ENCODE data around the gene POLE2.
"Not testable (repeated sequence)": the region's sequence is repeated elsewhere in the genome, so short reads cannot be mapped to it uniquely, and the experiment has no call there.

POLE2 gene

DNA sequence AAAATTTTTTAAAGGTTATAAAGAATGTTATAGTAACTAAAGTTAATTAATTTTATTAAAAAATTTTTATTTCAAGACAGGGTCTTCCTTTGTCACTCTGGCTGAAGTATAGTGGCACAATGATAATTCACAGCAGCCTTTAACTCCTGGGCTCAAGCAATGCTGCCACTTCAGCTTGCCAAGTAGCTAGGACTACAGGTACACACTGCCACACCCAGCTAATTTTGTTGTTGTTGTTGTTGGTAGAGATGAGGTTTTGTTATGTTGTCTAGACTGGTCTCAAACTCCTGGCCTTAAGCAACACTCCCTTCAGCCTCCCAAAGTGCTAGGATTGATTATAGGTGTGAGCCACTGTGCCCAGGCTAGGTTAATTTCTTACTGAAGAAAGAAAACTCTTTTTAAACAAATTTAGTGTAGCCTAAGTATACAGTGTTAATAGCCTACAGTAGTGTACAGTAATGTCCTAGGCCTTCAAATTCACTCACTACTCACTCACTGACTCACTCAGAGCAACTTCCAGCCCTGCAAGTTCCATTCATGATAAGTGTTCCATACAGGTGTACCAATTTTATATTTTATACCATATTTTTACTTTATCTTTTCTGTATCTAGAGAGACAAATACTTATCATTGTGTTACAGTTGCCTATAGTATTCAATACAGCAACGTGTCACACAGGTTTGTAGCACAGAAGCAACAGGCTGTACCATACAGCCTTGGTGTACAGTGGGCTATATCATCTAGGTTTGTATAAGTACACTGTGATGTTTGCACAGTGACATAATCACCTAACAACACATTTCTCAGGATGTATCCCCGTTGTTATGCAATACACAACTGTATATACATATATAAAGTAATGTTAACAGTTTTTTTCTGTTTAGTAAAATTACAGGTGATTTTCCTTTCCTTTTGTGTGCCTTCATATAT, 28.2 kb downstream of the POLE2 start:
- Histone ChIP-seq H3K9me3 (ENCODE audit: control insufficient read depth, low read length) (no peaks in the 10 kb centered on the region), H3K4me1 (ENCODE audit: control insufficient read depth, insufficient read depth, low read length, poor library complexity, severe bottlenecking) (no peaks in the 10 kb centered on the region), H3K27ac (ENCODE audit: low read depth, low read length, severe bottlenecking) (no peak overlapping the region), H3K36me3 (ENCODE audit: control insufficient read depth, insufficient read depth, low read length) (peaks cover 15% of the 10 kb centered on the region), H3K4me3 (ENCODE audit: extremely low read depth, insufficient read depth, low read length, poor library complexity, severe bottlenecking) (no peak overlapping the region)
- 80% methylated on average over 1 of the region's 2 CpGs; no CpG with 5 or more reads in 1 of the 2 experiments for WGBS, 2 experiments (ENCODE audit: insufficient coverage in 2 of 2)

DNA sequence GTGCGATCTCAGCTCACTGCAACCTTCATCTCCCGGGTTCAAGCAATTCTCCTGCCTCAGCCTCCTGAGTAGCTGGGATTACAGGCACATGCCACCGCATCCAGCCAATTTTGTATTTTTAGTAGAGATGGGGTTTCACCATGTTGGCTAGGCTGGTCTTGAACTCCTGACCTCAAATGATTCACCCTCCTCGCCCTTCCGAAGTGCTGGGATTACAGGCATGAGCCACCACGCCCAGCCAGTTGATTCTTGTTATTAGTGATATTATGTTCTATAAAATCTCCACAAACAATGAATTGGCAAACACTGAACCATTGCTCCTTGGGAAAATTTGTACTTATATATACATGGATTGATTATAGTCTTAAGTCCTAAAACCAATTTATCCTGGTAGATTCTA, 30.5 kb downstream of the POLE2 start:
- H3K4me3 ChIP-seq (ENCODE audit: extremely low read depth, insufficient read depth, low read length, poor library complexity, severe bottlenecking); H3K4me1 ChIP-seq (ENCODE audit: control insufficient read depth, insufficient read depth, low read length, poor library complexity, severe bottlenecking); H3K27ac ChIP-seq (ENCODE audit: low read depth, low read length, severe bottlenecking); H3K9me3 ChIP-seq (ENCODE audit: control insufficient read depth, low read length): not testable (repeated sequence)
- peaks cover 19% of the 10 kb centered on the region for H3K36me3 ChIP-seq (ENCODE audit: control insufficient read depth, insufficient read depth, low read length)
- 87 to 94% methylated on average over 2 to 3 of the region's 6 CpGs for WGBS, 2 experiments (ENCODE audit: insufficient coverage in 2 of 2)

DNA sequence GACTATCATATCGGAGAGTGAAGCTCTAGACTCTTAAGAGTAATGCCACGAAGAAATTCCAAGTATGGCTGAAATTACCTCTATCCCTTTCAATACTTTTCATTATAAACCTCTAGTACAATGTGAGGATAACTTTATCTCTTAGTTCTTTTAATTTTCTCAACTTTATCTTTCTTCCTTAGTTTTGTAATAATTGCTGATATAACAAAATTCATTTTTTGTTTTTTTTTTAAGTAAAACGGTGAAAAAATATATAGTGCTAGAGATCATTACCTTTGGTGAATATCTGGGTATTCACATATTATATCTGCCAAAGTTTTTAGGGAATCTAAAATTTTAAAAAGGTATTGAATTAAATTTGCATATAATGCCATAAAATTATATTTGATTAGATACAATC, 33.5 kb downstream of the POLE2 start:
- H3K4me1 ChIP-seq (ENCODE audit: control insufficient read depth, insufficient read depth, low read length, poor library complexity, severe bottlenecking) = no peaks in the 10 kb centered on the region
- WGBS, 2 experiments (ENCODE audit: insufficient coverage in 2 of 2) = no CpG with 5 or more reads among the region's 3 CpGs

DNA sequence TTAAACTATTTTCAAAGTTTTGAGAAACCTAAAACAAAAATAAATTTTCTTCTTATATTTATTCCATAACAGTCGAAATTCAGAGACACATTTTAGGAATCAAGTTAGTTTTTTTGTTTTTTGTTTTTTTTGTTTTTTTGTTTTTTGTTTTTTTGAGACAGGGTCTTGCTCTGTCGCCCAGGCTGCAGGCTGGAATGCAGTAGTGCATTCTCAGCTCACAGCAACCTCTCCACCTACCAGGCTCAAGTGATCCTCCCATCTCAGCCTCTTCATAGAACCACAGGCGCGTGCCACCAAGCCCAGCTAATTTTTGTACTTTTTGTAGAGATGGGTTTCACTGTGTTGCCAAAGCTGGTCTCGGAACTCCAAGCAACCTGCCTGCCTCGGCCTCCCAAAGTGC, 34.5 kb downstream of the POLE2 start:
- no CpG with 5 or more reads among the region's 6 CpGs for WGBS, 2 experiments (ENCODE audit: insufficient coverage in 2 of 2)
- Histone ChIP-seq H3K9me3 (ENCODE audit: control insufficient read depth, low read length) (no peaks in the 10 kb centered on the region), H3K27ac (ENCODE audit: low read depth, low read length, severe bottlenecking) (no peak overlapping the region)

More for the DNA sequence above, 33.5 kb downstream of the POLE2 start:
- Histone ChIP-seq H3K9me3 (ENCODE audit: control insufficient read depth, low read length) (no peaks in the 10 kb centered on the region), H3K4me3 (ENCODE audit: extremely low read depth, insufficient read depth, low read length, poor library complexity, severe bottlenecking) (no peak overlapping the region), H3K27ac (ENCODE audit: low read depth, low read length, severe bottlenecking) (no peak overlapping the region), H3K36me3 (ENCODE audit: control insufficient read depth, insufficient read depth, low read length) (peaks cover 23% of the 10 kb centered on the region)

DNA sequence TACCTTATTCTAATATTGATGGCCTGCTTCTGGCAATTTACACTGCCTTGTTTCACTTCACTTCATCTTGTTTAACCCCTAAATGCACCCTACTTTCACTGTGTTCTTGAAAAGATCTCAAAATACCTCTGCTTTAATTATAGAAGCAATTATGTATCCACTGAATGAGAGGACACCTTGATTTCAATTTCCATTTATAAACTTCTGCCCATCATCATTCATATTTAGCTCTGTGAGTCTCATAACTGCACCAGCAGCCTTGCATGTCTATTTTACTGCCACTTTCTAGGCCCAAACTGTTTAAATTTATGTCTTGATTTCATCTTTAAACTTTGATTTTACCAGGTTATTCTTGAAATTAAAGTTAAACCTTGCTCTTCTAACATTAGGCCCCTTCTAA, 45.9 kb downstream of the POLE2 start:
- Histone ChIP-seq H3K27ac (ENCODE audit: low read depth, low read length, severe bottlenecking) (no peak overlapping the region), H3K36me3 (ENCODE audit: control insufficient read depth, insufficient read depth, low read length) (peaks cover 57% of the 10 kb centered on the region), H3K4me3 (ENCODE audit: extremely low read depth, insufficient read depth, low read length, poor library complexity, severe bottlenecking) (no peak overlapping the region), H3K9me3 (ENCODE audit: control insufficient read depth, low read length) (no peaks in the 10 kb centered on the region), H3K4me1 (ENCODE audit: control insufficient read depth, insufficient read depth, low read length, poor library complexity, severe bottlenecking) (no peaks in the 10 kb centered on the region)

More for the DNA sequence above, 34.5 kb downstream of the POLE2 start:
- no peak overlapping the region for H3K4me3 ChIP-seq (ENCODE audit: extremely low read depth, insufficient read depth, low read length, poor library complexity, severe bottlenecking)
- H3K4me1 ChIP-seq (ENCODE audit: control insufficient read depth, insufficient read depth, low read length, poor library complexity, severe bottlenecking) = no peaks in the 10 kb centered on the region
- peaks cover 23% of the 10 kb centered on the region for H3K36me3 ChIP-seq (ENCODE audit: control insufficient read depth, insufficient read depth, low read length)

DNA sequence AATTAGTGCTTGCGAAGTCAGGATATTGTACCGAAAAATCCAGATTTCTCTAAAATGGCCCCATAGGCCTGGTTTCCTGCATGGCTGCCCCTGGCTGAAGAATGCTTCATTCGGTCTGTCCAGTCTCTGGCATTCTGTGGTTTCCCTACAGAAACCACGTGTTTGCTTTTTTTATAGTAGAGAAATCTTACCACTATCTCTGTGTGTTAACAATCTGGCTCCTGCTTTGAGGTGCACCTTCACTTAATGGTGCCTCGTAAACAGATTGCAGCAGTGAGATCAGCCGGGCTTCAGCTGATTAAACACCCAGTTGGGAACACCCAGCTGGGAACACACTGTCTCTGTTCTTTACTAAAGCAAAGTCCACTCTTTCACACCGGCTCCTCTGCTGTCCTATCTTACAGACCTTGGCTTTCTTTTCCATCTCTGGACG, 46.3 kb downstream of the POLE2 start:
- Histone ChIP-seq H3K27ac (ENCODE audit: low read depth, low read length, severe bottlenecking) (no peak overlapping the region), H3K9me3 (ENCODE audit: control insufficient read depth, low read length) (no peaks in the 10 kb centered on the region), H3K36me3 (ENCODE audit: control insufficient read depth, insufficient read depth, low read length) (peaks cover 56% of the 10 kb centered on the region), H3K4me1 (ENCODE audit: control insufficient read depth, insufficient read depth, low read length, poor library complexity, severe bottlenecking) (no peaks in the 10 kb centered on the region), H3K4me3 (ENCODE audit: extremely low read depth, insufficient read depth, low read length, poor library complexity, severe bottlenecking) (no peak overlapping the region)
- WGBS, 2 experiments (ENCODE audit: insufficient coverage in 2 of 2) = 89 to 93% methylated on average over 8 of the region's 8 CpGs

DNA sequence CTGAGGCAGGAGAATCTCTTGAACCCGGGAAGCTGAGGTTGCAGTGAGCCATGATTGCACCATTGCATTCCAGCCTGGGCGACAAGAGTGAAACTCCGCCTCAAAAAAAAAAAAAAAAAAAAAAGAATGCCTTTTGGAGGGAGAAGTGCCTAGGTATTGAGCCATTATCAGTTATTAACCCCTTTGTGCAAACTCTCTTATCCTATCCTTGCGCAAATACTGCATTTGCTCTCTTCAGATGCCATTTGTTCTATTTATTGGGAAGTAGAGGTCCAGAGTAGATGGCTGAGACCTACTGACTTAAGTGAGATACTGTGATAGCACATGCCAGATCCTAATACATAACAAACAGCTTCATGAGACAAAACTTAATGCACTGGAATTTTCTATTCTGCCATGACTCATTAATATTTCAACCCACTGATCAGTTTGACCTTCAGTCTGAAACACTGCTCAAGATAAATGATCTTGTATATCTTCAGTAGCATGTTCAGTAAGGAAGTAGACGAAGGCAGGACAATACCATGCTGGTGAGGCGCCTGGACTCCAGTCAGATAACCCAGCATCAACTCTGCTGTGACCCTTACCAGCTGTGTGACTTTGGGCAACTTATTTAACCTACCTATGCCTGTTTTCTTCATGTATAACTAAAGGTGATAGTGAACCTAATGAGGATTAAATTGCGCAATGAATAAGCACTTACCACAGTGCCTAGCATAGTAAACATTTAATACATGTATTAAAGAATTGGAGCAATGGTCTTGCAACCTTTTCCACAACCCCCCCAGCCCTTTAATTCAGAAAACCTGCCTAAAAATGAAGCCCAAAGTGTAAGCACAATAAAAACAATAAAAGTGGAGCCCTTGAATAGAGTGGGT, 47.2 kb downstream of the POLE2 start:
- H3K9me3 ChIP-seq (ENCODE audit: control insufficient read depth, low read length) = no peaks in the 10 kb centered on the region
- H3K36me3 ChIP-seq (ENCODE audit: control insufficient read depth, insufficient read depth, low read length) = peaks cover 56% of the 10 kb centered on the region
- H3K27ac ChIP-seq (ENCODE audit: low read depth, low read length, severe bottlenecking) = no peak overlapping the region
- 83 to 100% methylated on average over 1 to 2 of the region's 7 CpGs for WGBS, 2 experiments (ENCODE audit: insufficient coverage in 2 of 2)
- H3K4me1 ChIP-seq (ENCODE audit: control insufficient read depth, insufficient read depth, low read length, poor library complexity, severe bottlenecking) = peaks cover 6% of the 10 kb centered on the region
- H3K4me3 ChIP-seq (ENCODE audit: extremely low read depth, insufficient read depth, low read length, poor library complexity, severe bottlenecking) = no peak overlapping the region

DNA sequence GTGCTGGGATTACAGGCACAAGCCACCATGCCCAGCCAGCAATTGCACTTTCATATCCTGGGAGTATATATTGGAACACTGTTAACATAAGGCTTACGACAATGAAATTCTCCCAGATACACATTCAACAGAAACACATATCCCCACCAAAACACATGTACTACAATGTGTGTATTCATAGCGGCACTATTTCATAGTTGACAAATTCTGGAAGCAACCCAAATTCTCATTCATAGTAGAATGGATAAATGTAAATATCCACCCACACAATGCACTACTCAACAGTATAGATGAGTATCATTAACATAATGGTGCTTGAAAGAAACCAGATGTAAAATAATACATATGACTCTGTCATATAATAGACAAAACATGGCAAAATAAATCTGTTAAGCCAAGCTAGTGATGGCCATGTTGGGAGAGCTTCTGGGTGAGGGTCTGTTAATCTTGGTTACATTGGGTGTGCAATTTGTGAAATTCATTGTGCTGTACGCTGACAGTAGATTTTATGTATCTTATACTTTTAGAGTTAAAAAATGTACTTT, 50.4 kb downstream of the POLE2 start:
- no CpG with 5 or more reads among the region's 3 CpGs for WGBS, 2 experiments (ENCODE audit: insufficient coverage in 2 of 2)
- H3K9me3 ChIP-seq (ENCODE audit: control insufficient read depth, low read length) = no peaks in the 10 kb centered on the region
- H3K36me3 ChIP-seq (ENCODE audit: control insufficient read depth, insufficient read depth, low read length) = peaks cover 38% of the 10 kb centered on the region
- no peak overlapping the region for H3K27ac ChIP-seq (ENCODE audit: low read depth, low read length, severe bottlenecking)
- H3K4me3 ChIP-seq (ENCODE audit: extremely low read depth, insufficient read depth, low read length, poor library complexity, severe bottlenecking) = no peak overlapping the region
- H3K4me1 ChIP-seq (ENCODE audit: control insufficient read depth, insufficient read depth, low read length, poor library complexity, severe bottlenecking) = peaks cover 6% of the 10 kb centered on the region

DNA sequence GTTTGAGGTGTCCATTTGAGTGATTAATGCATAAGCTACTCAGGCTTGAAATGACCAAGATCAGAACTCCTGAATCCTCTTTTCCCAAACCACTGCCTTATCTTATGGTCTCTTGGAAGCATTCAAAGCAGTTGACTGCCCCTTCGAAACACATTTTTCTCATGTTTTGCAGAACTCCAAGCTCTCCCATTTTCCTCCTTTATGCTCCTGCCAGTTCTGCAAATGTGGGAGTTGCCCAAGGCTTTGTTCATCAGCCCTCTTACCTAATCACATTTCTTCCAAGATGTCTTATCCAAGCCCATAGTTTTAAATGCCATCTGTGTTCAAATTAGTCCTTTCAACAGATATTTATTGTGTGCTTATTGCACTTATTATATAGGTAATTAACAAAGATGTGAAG, 51.1 kb downstream of the POLE2 start:
- WGBS, 2 experiments (ENCODE audit: insufficient coverage in 2 of 2) = 87 to 89% methylated on average over 1 of the region's 1 CpG
- H3K9me3 ChIP-seq (ENCODE audit: control insufficient read depth, low read length) = no peaks in the 10 kb centered on the region
- H3K36me3 ChIP-seq (ENCODE audit: control insufficient read depth, insufficient read depth, low read length) = peaks cover 36% of the 10 kb centered on the region
- H3K4me3 ChIP-seq (ENCODE audit: extremely low read depth, insufficient read depth, low read length, poor library complexity, severe bottlenecking) = no peak overlapping the region
- H3K27ac ChIP-seq (ENCODE audit: low read depth, low read length, severe bottlenecking) = no peak overlapping the region
- H3K4me1 ChIP-seq (ENCODE audit: control insufficient read depth, insufficient read depth, low read length, poor library complexity, severe bottlenecking) = peaks cover 6% of the 10 kb centered on the region

DNA sequence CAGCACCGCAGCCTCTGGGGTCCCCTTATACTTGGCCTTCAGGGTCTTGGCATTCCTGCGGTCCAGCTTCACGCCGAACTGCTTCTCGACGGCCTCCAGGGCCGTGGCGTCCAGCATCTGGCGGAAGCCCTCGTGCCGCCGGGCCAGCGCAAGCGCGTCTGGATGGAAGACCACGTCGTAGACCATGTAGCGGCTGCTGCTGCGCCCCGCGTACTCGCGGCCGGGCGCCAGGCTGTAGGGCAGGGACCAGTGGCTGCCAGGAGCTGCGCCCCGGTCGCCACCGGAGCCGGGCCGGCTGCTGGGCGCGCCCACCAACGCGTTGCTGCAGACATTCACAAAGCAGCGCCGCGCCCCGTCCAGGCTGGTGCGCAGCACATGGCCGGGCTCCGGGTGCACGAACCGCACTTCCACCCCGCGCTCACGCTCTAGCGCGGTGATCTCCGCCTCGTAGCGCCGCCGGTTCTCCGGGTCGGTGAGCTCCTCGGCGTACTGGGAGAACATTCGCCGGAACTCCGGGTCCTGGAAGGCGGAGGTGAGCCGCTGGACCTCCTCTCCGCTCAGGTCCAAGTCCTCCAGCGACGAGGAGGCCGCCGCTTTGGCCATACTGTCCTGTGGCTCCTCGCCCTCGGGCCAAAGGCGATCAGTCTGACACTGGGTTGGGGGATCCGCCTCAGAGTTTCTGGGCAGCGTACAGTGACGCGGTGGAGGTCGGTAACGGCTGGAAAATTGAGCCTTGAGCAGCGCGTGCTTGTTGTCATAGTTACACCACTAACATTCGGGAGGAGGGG, 53.3 kb downstream of the POLE2 start, which contains the start of gene DNAAF2:
TSS of gene DNAAF2 (minus strand) at position 698 of the 788 bp plus-strand sequence. CDS start at position 603, 95 bp downstream.
- peaks cover 6% of the 10 kb centered on the region for H3K4me1 ChIP-seq (ENCODE audit: control insufficient read depth, insufficient read depth, low read length, poor library complexity, severe bottlenecking)
- peak within 1 kb of the TSS; percentile 98 for H3K27ac ChIP-seq (ENCODE audit: low read depth, low read length, severe bottlenecking)
- H3K4me3 ChIP-seq (ENCODE audit: extremely low read depth, insufficient read depth, low read length, poor library complexity, severe bottlenecking) = peak within 1 kb of the TSS; percentile 97
- 0 to 1% methylated on average over 65 to 78 of the region's 80 CpGs for WGBS, 2 experiments (ENCODE audit: insufficient coverage in 2 of 2)
- H3K36me3 ChIP-seq (ENCODE audit: control insufficient read depth, insufficient read depth, low read length) = peaks cover 40% of the 10 kb centered on the region
- H3K9me3 ChIP-seq (ENCODE audit: control insufficient read depth, low read length) = peaks cover 3% of the 10 kb centered on the region

All from mesodermal cell (in vitro differentiated cells).